Measurements from ENCODE around the gene MROH7.

- TF ChIP-seq ZKSCAN5 (CRISPR knock-in tag; IDR thresholded peaks at IDR 0.05) = no peak
- no peak for TF ChIP-seq ZNF530 (CRISPR knock-in tag; IDR thresholded peaks at IDR 0.05; ENCODE audit: low read depth)
- TF ChIP-seq CTCF (CRISPR knock-in tag; IDR thresholded peaks at IDR 0.05) = no peak
Measured at GRCh38 chr1:54666333-54666732, 24.7 kb downstream of the MROH7 start.

All from HepG2 (cell line).